NCI-H1048 (cell line): Measurements from ENCODE around the gene FAM118A.
"Not testable (repeated sequence)": the region's sequence is repeated elsewhere in the genome, so short reads cannot be mapped to it uniquely, and the experiment has no call there.

Experiments used
- DNase-seq: peaks from one replicate; lab custom pipeline; 2025; lab: John Stamatoyannopoulos, UW

FAM118A gene

GRCh38 chr22:45309422-45310227 lies at the start of gene FAM118A:
Gene FAM118A (plus strand): TSS chr22:45309934. CDS start chr22:45322380, 12,446 bp downstream.
- peak; percentile 77 for DNase-seq

- not testable (repeated sequence) for DNase-seq
Observed at GRCh38 chr22:45260395-45260759, 49.4 kb upstream of the FAM118A start.

GRCh38 chr22:45261407-45262088 lies 48.2 kb upstream of the FAM118A start:
- no peak for DNase-seq

- no peak for DNase-seq
Observed at GRCh38 chr22:45262195-45262930, 47.4 kb upstream of the FAM118A start.

GRCh38 chr22:45262931-45263462 lies 46.7 kb upstream of the FAM118A start:
- no peak for DNase-seq

- DNase-seq: no peak
Observed at GRCh38 chr22:45263463-45264269, 46.1 kb upstream of the FAM118A start.

- no peak for DNase-seq
Observed at GRCh38 chr22:45265535-45265934, 44.2 kb upstream of the FAM118A start.

GRCh38 chr22:45268167-45268957 lies 41.4 kb upstream of the FAM118A start:
- no peak for DNase-seq

GRCh38 chr22:45268958-45269844 lies 40.5 kb upstream of the FAM118A start:
- peak; percentile 47 for DNase-seq

- DNase-seq: no peak
Observed at GRCh38 chr22:45270095-45271020, 39.4 kb upstream of the FAM118A start.

- no peak for DNase-seq
Observed at GRCh38 chr22:45271667-45272201, 38.0 kb upstream of the FAM118A start.

- DNase-seq: no peak
Observed at GRCh38 chr22:45272498-45272897, 37.2 kb upstream of the FAM118A start.

GRCh38 chr22:45273452-45274075 lies 36.2 kb upstream of the FAM118A start:
- no peak for DNase-seq

- no peak for DNase-seq
Observed at GRCh38 chr22:45276507-45277105, 33.1 kb upstream of the FAM118A start.

- DNase-seq: not testable (repeated sequence)
Observed at GRCh38 chr22:45277720-45278119, 32.0 kb upstream of the FAM118A start.

- DNase-seq: no peak
Observed at GRCh38 chr22:45278125-45278524, 31.6 kb upstream of the FAM118A start.

- DNase-seq: no peak
Observed at GRCh38 chr22:45280587-45280980, 29.1 kb upstream of the FAM118A start.
